Common myeloid progenitor, CD34-positive (primary cell): Measurements from ENCODE around the gene HDAC6.

Experiments used
- CTCF ChIA-PET: fragments of 350-600 bp; sonication (Branson Sonifier 250); formaldehyde crosslinking; loops from one replicate; lab custom pipeline; 2021; ENCODE audit warnings: antibody characterized with exemption; lab: Charles Lee
- POLR2A ChIA-PET: fragments of 350-600 bp; sonication (Branson Sonifier 250); formaldehyde crosslinking; loops from one replicate; lab custom pipeline; 2021; ENCODE audit warnings: antibody characterized with exemption; lab: Charles Lee
- DNase-seq, 3 donors: peaks; one replicate each; pipeline versions ENCODE4 v3.0.0 to v3.0.0-alpha.2; 2013
- H3K27ac ChIP-seq, 2 experiments: 1 replicate in 1 of 2; 2 replicates in 1 of 2; pipeline ENCODE4 v1.7.0; 2013; ENCODE audit warnings: inconsistent platforms in 2 of 2, low read length in 2 of 2, mild to moderate bottlenecking in 2 of 2, low read depth in 1 of 2, moderate library complexity in 1 of 2; ENCODE audit not compliant: severe bottlenecking in 2 of 2, insufficient read depth in 1 of 2, poor library complexity in 1 of 2
- H3K27me3 ChIP-seq, 5 experiments: replicated peaks in 2 of 5; 1 replicate in 3 of 5; 2 replicates in 2 of 5; pipeline versions ENCODE4 v1.6.1 to v1.7.0; 2013; ENCODE audit warnings: low read length in 4 of 5, mild to moderate bottlenecking in 2 of 5, moderate library complexity in 2 of 5, inconsistent platforms in 1 of 5; ENCODE audit not compliant: insufficient read depth in 5 of 5, control insufficient read depth in 4 of 5
- H3K36me3 ChIP-seq, 4 experiments: 1 replicate in 2 of 4; 2 replicates in 2 of 4; pipeline versions ENCODE4 v1.6.1 to v1.7.0; 2013; ENCODE audit warnings: low read length in 3 of 4, control low read depth in 1 of 4, mild to moderate bottlenecking in 1 of 4; ENCODE audit not compliant: control insufficient read depth in 4 of 4, insufficient read depth in 4 of 4
- H3K4me1 ChIP-seq, 4 experiments: 1 replicate in 3 of 4; 2 replicates in 1 of 4; pipeline versions ENCODE4 v1.6.1 to v1.7.1; 2013; ENCODE audit warnings: low read length in 3 of 4, mild to moderate bottlenecking in 3 of 4, control low read depth in 1 of 4, inconsistent platforms in 1 of 4, moderate library complexity in 1 of 4; ENCODE audit not compliant: control insufficient read depth in 4 of 4, insufficient read depth in 4 of 4; ENCODE audit errors: control extremely low read depth in 1 of 4
- H3K4me3 ChIP-seq, 7 experiments: 1 replicate in 4 of 7; 2 replicates in 3 of 7; pipeline versions ENCODE4 v1.5.1 to v1.7.0; 2013; ENCODE audit warnings: mild to moderate bottlenecking in 7 of 7, low read length in 6 of 7, moderate library complexity in 6 of 7, inconsistent platforms in 2 of 7, low read depth in 2 of 7, control low read depth in 1 of 7; ENCODE audit not compliant: insufficient read depth in 4 of 7, control insufficient read depth in 1 of 7; ENCODE audit errors: extremely low read depth in 1 of 7
- H3K9me3 ChIP-seq, 5 experiments: 1 replicate in 4 of 5; 2 replicates in 1 of 5; pipeline versions ENCODE4 v1.6.1 to v1.7.1; 2013; ENCODE audit warnings: low read length in 4 of 5, mild to moderate bottlenecking in 2 of 5, inconsistent platforms in 1 of 5, low read depth in 1 of 5, moderate library complexity in 1 of 5; ENCODE audit not compliant: control insufficient read depth in 4 of 5, insufficient read depth in 2 of 5; ENCODE audit errors: control extremely low read depth in 1 of 5
- WGBS: methylation state at CpG from one replicate; pipeline ENCODE4 v1.1.5; 2013; ENCODE audit not compliant: insufficient coverage; 5-methylcytosine and 5-hydroxymethylcytosine counted together

The HDAC6 gene

GRCh38 chrX:48784726-48785125, 17.1 kb upstream of the HDAC6 start:
- Histone ChIP-seq H3K27me3 (no peaks in the 10 kb centered on the region), H3K4me3 (no peak overlapping the region), H3K27ac (no peak overlapping the region), H3K9me3 (no peaks in the 10 kb centered on the region), H3K4me1 (peaks cover 0 to 7% (median 4%) of the 10 kb centered on the region in 4 experiments), H3K36me3 (no peaks in the 10 kb centered on the region)
- DNase-seq: no peak
- ChIA-PET POLR2A (no interaction called here), CTCF (no interaction called here)
- WGBS: 72% methylated on average over 3 of the region's 3 CpGs

DNA sequence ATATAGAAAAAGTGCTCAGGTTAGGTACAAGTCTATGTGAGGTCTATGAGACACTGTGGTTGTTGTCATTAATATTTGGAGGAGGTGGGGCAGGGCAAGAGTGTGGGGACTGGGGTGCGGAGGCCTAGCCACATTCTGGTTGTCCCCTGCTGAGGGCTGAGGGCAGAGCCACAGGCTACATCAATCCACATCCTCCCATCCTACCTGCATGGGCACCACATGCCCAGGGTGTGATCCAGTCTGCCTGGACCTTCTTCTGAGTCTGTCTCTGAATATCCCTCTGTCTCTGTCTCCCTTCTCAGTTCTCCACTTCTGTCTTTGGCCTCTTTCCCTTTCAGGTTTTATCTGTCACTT, 16.7 kb upstream of the HDAC6 start:
- Histone ChIP-seq H3K27me3 (no peaks in the 10 kb centered on the region), H3K9me3 (no peaks in the 10 kb centered on the region), H3K36me3 (no peaks in the 10 kb centered on the region), H3K27ac (peak overlapping the region in 1 of 2 experiments; percentile 54), H3K4me1 (peaks cover 0 to 10% (median 5%) of the 10 kb centered on the region in 4 experiments), H3K4me3 (no peak overlapping the region)
- no CpG with 5 or more reads among the region's 1 CpG for WGBS
- POLR2A ChIA-PET: no interaction called here
- DNase-seq: no peak
- CTCF ChIA-PET: interaction anchor here (0.8 kb wide), 1 partner anchor 21 kb away, joined by 3 read pairs; no protein-coding TSS in a partner anchor

GRCh38 chrX:48785540-48786214, 16.2 kb upstream of the HDAC6 start:
- ChIA-PET CTCF (interaction anchor here (0.8 kb wide), 1 partner anchor 21 kb away, joined by 3 read pairs; no protein-coding TSS in a partner anchor), POLR2A (no interaction called here)
- peaks cover 0 to 12% (median 6%) of the 10 kb centered on the region in 4 experiments for H3K4me1 ChIP-seq
- H3K27ac ChIP-seq: peak overlapping the region in 1 of 2 experiments; percentile 54
- H3K4me3 ChIP-seq: peak overlapping the region in 1 of 7 experiments; percentile 13
- H3K9me3 ChIP-seq: no peaks in the 10 kb centered on the region
- 81% methylated on average over 12 of the region's 16 CpGs for WGBS
- peak in 2 of 3 donors; percentile 21 to 48 for DNase-seq
- H3K27me3 ChIP-seq: no peaks in the 10 kb centered on the region
- no peaks in the 10 kb centered on the region for H3K36me3 ChIP-seq

GRCh38 chrX:48786341-48786800, 15.5 kb upstream of the HDAC6 start, which contains the start of gene GATA1:
Gene GATA1, plus strand, starts transcription at chrX:48786590. Its CDS starts 4,520 bp downstream, at chrX:48791110.
- 81% methylated on average over 4 of the region's 7 CpGs for WGBS
- peak in 1 of 3 donors; percentile 8 for DNase-seq
- Histone ChIP-seq H3K4me1 (peaks cover 0 to 12% (median 6%) of the 10 kb centered on the region in 4 experiments), H3K36me3 (no peaks in the 10 kb centered on the region), H3K27ac (peak within 1 kb of the TSS in 1 of 2 experiments; percentile 79), H3K9me3 (no peaks in the 10 kb centered on the region), H3K4me3 (peak within 1 kb of the TSS in 6 of 7 experiments; percentile 19 to 62 (median 34)), H3K27me3 (no peaks in the 10 kb centered on the region)
- CTCF ChIA-PET: interaction anchor here (0.8 kb wide), 1 partner anchor 22 kb away, joined by 3 read pairs; no protein-coding TSS in a partner anchor
- POLR2A ChIA-PET: no interaction called here

GRCh38 chrX:48786825-48787504, 14.9 kb upstream of the HDAC6 start:
- Histone ChIP-seq H3K27ac (peak overlapping the region in 1 of 2 experiments; percentile 79), H3K27me3 (no peaks in the 10 kb centered on the region), H3K4me3 (peak overlapping the region in 6 of 7 experiments; percentile 19 to 62 (median 34)), H3K9me3 (no peaks in the 10 kb centered on the region), H3K36me3 (no peaks in the 10 kb centered on the region), H3K4me1 (peaks cover 0 to 12% (median 6%) of the 10 kb centered on the region in 4 experiments)
- POLR2A ChIA-PET: interaction anchor here (0.7 kb wide), 1 partner anchor 14 kb away, joined by 3 read pairs; no protein-coding TSS in a partner anchor
- no peak for DNase-seq
- 77% methylated on average over 6 of the region's 6 CpGs for WGBS
- CTCF ChIA-PET: interaction anchor here (0.6 kb wide), 1 partner anchor 452 kb away, joined by 3 read pairs; no protein-coding TSS in a partner anchor

DNA sequence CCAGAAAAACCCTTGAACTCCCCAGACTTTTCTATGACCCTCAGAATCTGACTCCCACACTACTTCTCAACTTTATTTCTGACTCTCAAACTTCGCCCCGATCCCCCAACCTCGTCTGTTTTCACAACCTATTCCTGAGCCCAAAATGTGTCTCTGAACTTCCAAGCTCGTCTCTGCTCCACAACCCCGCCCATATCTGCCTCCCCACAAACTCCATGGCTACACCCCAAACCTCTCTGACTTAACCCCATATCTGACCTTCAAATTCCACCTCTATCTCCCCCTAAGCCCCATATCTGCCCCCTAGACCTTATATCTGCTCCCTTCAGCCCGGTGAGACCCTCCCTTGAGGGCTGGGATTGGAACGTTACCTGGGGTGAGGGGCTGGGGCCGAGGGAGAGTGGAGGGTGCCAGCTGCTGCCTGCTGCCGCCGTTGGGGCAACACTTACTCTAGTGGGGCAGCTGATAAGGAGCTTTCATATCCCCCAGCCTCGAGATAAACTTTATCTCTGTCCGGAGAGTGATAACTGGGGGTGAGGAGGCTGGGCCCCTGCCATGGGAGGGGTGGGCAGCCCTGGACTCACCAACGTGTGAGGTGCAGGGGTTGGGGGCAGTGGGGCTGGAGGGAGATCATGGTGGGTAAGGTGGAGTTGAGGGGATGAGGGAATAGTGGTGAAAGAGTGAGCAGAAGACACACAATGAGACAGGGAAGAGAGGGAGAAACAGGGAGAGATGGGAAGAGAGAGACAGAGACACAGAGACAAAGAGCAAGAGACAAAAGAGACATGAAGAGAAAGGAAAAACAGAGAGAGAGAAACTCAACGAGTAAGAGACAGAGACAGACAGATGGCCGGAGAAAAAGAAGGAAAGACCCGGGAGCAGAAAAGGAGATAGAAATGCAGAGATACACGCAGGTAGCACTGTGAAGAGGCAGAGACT, 14.1 kb upstream of the HDAC6 start:
- no peaks in the 10 kb centered on the region for H3K36me3 ChIP-seq
- H3K9me3 ChIP-seq: no peaks in the 10 kb centered on the region
- peaks cover 0 to 12% (median 7%) of the 10 kb centered on the region in 4 experiments for H3K4me1 ChIP-seq
- no peaks in the 10 kb centered on the region for H3K27me3 ChIP-seq
- H3K27ac ChIP-seq: peak overlapping the region in 1 of 2 experiments; percentile 79
- no peak for DNase-seq
- H3K4me3 ChIP-seq: peak overlapping the region in 5 of 7 experiments; percentile 19 to 62 (median 37)
- ChIA-PET POLR2A (interaction anchor here (0.7 kb wide), 1 partner anchor 13 kb away, joined by 3 read pairs; no protein-coding TSS in a partner anchor), CTCF (interaction anchor here (0.6 kb wide), 1 partner anchor 451 kb away, joined by 3 read pairs; no protein-coding TSS in a partner anchor)
- 72% methylated on average over 15 of the region's 17 CpGs for WGBS
